Measurements from ENCODE around the gene AOC3.
"Not testable (repeated sequence)": the region's sequence is repeated elsewhere in the genome, so short reads cannot be mapped to it uniquely, and the experiment has no call there.

The AOC3 gene

DNA sequence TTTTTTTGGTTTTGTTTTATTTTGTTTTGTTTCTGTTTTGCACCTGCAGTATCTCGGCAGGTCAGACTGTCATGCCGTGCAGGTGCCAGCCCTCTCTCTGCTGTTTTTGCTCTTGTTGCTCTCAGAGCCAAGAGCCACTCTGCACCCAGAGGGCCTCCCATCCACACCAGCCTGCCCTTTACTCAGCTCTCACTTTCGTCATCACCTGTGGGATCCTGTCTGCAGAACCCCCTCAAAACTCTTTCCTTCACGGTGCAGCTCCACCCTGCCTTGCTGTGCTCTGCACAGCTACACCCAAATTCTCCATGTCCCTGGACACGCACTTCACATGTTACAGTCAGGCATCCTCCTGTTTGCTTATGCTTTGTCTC lies 2.6 kb downstream of the AOC3 start:
- H3K4me1 ChIP-seq (ENCODE audit: control extremely low read depth in 1 of 4, control insufficient read depth in 4 of 4, insufficient read depth in 4 of 4, low read length in 3 of 4) = no peaks in the 10 kb centered on the region
- H3K27me3 ChIP-seq (replicated peaks in 2 of 5; ENCODE audit: control insufficient read depth in 4 of 5, insufficient read depth in 5 of 5, low read length in 4 of 5) = no peaks in the 10 kb centered on the region
- H3K9me3 ChIP-seq (ENCODE audit: control extremely low read depth in 1 of 5, control insufficient read depth in 4 of 5, insufficient read depth in 2 of 5, low read depth in 1 of 5, low read length in 4 of 5) = no peaks in the 10 kb centered on the region
- H3K4me3 ChIP-seq (ENCODE audit: control insufficient read depth in 1 of 7, extremely low read depth in 1 of 7, insufficient read depth in 4 of 7, low read depth in 2 of 7, low read length in 6 of 7) = no peak overlapping the region
- ChIA-PET CTCF (interaction anchor here (1.3 kb wide), 1 partner anchor 84 kb away, joined by 6 read pairs; no protein-coding TSS in a partner anchor), POLR2A (no interaction called here)
- 95% methylated on average over 4 of the region's 5 CpGs for WGBS (ENCODE audit: insufficient coverage)
- H3K27ac ChIP-seq (ENCODE audit: insufficient read depth in 1 of 2, low read depth in 1 of 2, low read length in 2 of 2, poor library complexity in 1 of 2, severe bottlenecking in 2 of 2) = no peak overlapping the region
- DNase-seq = no peak
- no peaks in the 10 kb centered on the region for H3K36me3 ChIP-seq (ENCODE audit: control insufficient read depth in 4 of 4, insufficient read depth in 4 of 4, low read length in 3 of 4)

DNA sequence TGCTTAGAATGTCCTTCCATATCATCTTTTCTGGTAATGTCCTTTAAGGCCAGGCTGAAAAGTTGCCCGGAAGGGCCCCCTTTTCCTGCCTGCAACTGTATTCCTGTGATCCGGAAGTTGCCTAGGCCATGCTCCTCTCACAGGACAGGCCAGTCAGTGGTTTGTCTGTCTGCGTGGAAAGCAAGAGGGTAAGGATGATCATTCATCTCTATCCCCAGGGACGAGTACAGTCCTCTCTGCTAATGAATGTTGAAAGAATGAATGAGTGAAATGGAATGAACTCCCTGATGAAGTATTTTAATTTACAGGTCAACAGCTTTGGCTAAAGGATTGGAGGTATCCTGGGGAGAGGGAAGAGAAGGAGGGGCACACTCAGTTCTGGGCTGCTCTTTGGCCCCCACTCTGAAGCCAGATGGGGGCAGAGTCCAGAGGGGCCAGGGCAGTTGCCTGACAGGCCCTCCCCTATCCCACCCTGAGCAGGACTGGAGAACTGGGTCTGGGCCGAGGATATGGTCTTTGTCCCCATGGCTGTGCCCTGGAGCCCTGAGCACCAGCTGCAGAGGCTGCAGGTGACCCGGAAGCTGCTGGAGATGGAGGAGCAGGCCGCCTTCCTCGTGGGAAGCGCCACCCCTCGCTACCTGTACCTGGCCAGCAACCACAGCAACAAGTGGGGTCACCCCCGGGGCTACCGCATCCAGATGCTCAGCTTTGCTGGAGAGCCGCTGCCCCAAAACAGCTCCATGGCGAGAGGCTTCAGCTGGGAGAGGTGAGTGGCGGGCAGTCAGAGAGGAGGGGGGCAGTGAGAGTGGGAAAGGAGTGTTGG lies 3.2 kb downstream of the AOC3 start:
- Histone ChIP-seq H3K27ac (ENCODE audit: insufficient read depth in 1 of 2, low read depth in 1 of 2, low read length in 2 of 2, poor library complexity in 1 of 2, severe bottlenecking in 2 of 2) (no peak overlapping the region), H3K27me3 (replicated peaks in 2 of 5; ENCODE audit: control insufficient read depth in 4 of 5, insufficient read depth in 5 of 5, low read length in 4 of 5) (no peaks in the 10 kb centered on the region), H3K9me3 (ENCODE audit: control extremely low read depth in 1 of 5, control insufficient read depth in 4 of 5, insufficient read depth in 2 of 5, low read depth in 1 of 5, low read length in 4 of 5) (no peaks in the 10 kb centered on the region), H3K36me3 (ENCODE audit: control insufficient read depth in 4 of 4, insufficient read depth in 4 of 4, low read length in 3 of 4) (no peaks in the 10 kb centered on the region), H3K4me1 (ENCODE audit: control extremely low read depth in 1 of 4, control insufficient read depth in 4 of 4, insufficient read depth in 4 of 4, low read length in 3 of 4) (no peaks in the 10 kb centered on the region), H3K4me3 (ENCODE audit: control insufficient read depth in 1 of 7, extremely low read depth in 1 of 7, insufficient read depth in 4 of 7, low read depth in 2 of 7, low read length in 6 of 7) (no peak overlapping the region)
- 96% methylated on average over 12 of the region's 15 CpGs for WGBS (ENCODE audit: insufficient coverage)
- DNase-seq = no peak
- ChIA-PET CTCF (interaction anchor here (1.6 kb wide), 1 partner anchor 10 kb away, joined by 6 read pairs; the partner anchor contains the start of gene AOC2), POLR2A (no interaction called here)

- CTCF ChIA-PET = interaction anchor here (1.6 kb wide), 1 partner anchor 11 kb away, joined by 6 read pairs; the partner anchor contains the start of gene AOC2
- POLR2A ChIA-PET = no interaction called here
- H3K4me1 ChIP-seq (ENCODE audit: control extremely low read depth in 1 of 4, control insufficient read depth in 4 of 4, insufficient read depth in 4 of 4, low read length in 3 of 4) = no peaks in the 10 kb centered on the region
- 86% methylated on average over 8 of the region's 8 CpGs for WGBS (ENCODE audit: insufficient coverage)
- no peaks in the 10 kb centered on the region for H3K9me3 ChIP-seq (ENCODE audit: control extremely low read depth in 1 of 5, control insufficient read depth in 4 of 5, insufficient read depth in 2 of 5, low read depth in 1 of 5, low read length in 4 of 5)
- no peak overlapping the region for H3K4me3 ChIP-seq (ENCODE audit: control insufficient read depth in 1 of 7, extremely low read depth in 1 of 7, insufficient read depth in 4 of 7, low read depth in 2 of 7, low read length in 6 of 7)
- H3K27me3 ChIP-seq (replicated peaks in 2 of 5; ENCODE audit: control insufficient read depth in 4 of 5, insufficient read depth in 5 of 5, low read length in 4 of 5) = no peaks in the 10 kb centered on the region
- H3K27ac ChIP-seq (ENCODE audit: insufficient read depth in 1 of 2, low read depth in 1 of 2, low read length in 2 of 2, poor library complexity in 1 of 2, severe bottlenecking in 2 of 2) = no peak overlapping the region
- no peak for DNase-seq
- H3K36me3 ChIP-seq (ENCODE audit: control insufficient read depth in 4 of 4, insufficient read depth in 4 of 4, low read length in 3 of 4) = no peaks in the 10 kb centered on the region
These were observed 4.1 kb downstream of the AOC3 start for GRCh38 chr17:42855048-42855596.

DNA sequence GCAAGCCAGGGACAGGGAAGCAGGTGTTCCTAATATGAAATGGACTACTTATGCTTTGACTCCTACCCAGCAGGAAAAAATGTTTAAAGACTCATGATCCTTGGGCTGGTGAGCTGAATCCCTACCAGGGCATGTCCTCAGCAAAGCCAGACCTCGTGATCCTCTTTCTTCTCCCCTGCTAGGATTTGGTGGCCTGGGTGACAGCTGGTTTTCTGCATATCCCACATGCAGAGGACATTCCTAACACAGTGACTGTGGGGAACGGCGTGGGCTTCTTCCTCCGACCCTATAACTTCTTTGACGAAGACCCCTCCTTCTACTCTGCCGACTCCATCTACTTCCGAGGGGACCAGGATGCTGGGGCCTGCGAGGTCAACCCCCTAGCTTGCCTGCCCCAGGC lies 5.1 kb downstream of the AOC3 start:
- H3K27ac ChIP-seq (ENCODE audit: insufficient read depth in 1 of 2, low read depth in 1 of 2, low read length in 2 of 2, poor library complexity in 1 of 2, severe bottlenecking in 2 of 2); POLR2A ChIA-PET; H3K36me3 ChIP-seq (ENCODE audit: control insufficient read depth in 4 of 4, insufficient read depth in 4 of 4, low read length in 3 of 4); H3K4me3 ChIP-seq (ENCODE audit: control insufficient read depth in 1 of 7, extremely low read depth in 1 of 7, insufficient read depth in 4 of 7, low read depth in 2 of 7, low read length in 6 of 7); H3K27me3 ChIP-seq (replicated peaks in 2 of 5; ENCODE audit: control insufficient read depth in 4 of 5, insufficient read depth in 5 of 5, low read length in 4 of 5); H3K4me1 ChIP-seq (ENCODE audit: control extremely low read depth in 1 of 4, control insufficient read depth in 4 of 4, insufficient read depth in 4 of 4, low read length in 3 of 4); CTCF ChIA-PET; DNase-seq; H3K9me3 ChIP-seq (ENCODE audit: control extremely low read depth in 1 of 5, control insufficient read depth in 4 of 5, insufficient read depth in 2 of 5, low read depth in 1 of 5, low read length in 4 of 5): not testable (repeated sequence)
- 100% methylated on average over 1 of the region's 8 CpGs for WGBS (ENCODE audit: insufficient coverage)

- 98% methylated on average over 6 of the region's 8 CpGs for WGBS (ENCODE audit: insufficient coverage)
- H3K4me3 ChIP-seq (ENCODE audit: control insufficient read depth in 1 of 7, extremely low read depth in 1 of 7, insufficient read depth in 4 of 7, low read depth in 2 of 7, low read length in 6 of 7); H3K4me1 ChIP-seq (ENCODE audit: control extremely low read depth in 1 of 4, control insufficient read depth in 4 of 4, insufficient read depth in 4 of 4, low read length in 3 of 4); H3K27me3 ChIP-seq (replicated peaks in 2 of 5; ENCODE audit: control insufficient read depth in 4 of 5, insufficient read depth in 5 of 5, low read length in 4 of 5); H3K27ac ChIP-seq (ENCODE audit: insufficient read depth in 1 of 2, low read depth in 1 of 2, low read length in 2 of 2, poor library complexity in 1 of 2, severe bottlenecking in 2 of 2); H3K36me3 ChIP-seq (ENCODE audit: control insufficient read depth in 4 of 4, insufficient read depth in 4 of 4, low read length in 3 of 4); H3K9me3 ChIP-seq (ENCODE audit: control extremely low read depth in 1 of 5, control insufficient read depth in 4 of 5, insufficient read depth in 2 of 5, low read depth in 1 of 5, low read length in 4 of 5); CTCF ChIA-PET; POLR2A ChIA-PET; DNase-seq: not testable (repeated sequence)
These were observed 5.5 kb downstream of the AOC3 start for GRCh38 chr17:42856516-42856915.

DNA sequence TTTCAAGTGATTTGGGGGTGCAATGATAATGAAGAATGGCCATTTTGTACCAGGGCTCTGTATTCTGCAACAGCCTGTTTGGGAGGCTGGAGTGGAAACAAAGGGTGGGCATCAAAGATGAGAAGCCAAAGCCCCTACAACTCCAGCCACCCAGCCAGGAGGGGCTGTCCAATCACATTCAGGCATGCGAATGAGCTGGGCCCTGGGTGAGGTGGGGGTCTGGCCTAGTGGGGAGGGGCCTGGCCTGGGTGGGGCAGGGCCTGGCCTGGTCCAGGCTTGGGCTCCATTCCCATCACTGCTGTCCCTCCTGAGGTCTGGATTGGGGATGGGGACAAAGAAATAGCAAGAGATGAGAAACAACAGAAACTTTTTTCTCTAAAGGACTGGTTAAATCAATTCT lies 6.4 kb downstream of the AOC3 start:
- H3K9me3 ChIP-seq (ENCODE audit: control extremely low read depth in 1 of 5, control insufficient read depth in 4 of 5, insufficient read depth in 2 of 5, low read depth in 1 of 5, low read length in 4 of 5) = no peaks in the 10 kb centered on the region
- H3K4me1 ChIP-seq (ENCODE audit: control extremely low read depth in 1 of 4, control insufficient read depth in 4 of 4, insufficient read depth in 4 of 4, low read length in 3 of 4) = no peaks in the 10 kb centered on the region
- CTCF ChIA-PET = no interaction called here
- no peak overlapping the region for H3K27ac ChIP-seq (ENCODE audit: insufficient read depth in 1 of 2, low read depth in 1 of 2, low read length in 2 of 2, poor library complexity in 1 of 2, severe bottlenecking in 2 of 2)
- no peak overlapping the region for H3K4me3 ChIP-seq (ENCODE audit: control insufficient read depth in 1 of 7, extremely low read depth in 1 of 7, insufficient read depth in 4 of 7, low read depth in 2 of 7, low read length in 6 of 7)
- WGBS (ENCODE audit: insufficient coverage) = no CpG with 5 or more reads among the region's 1 CpG
- H3K27me3 ChIP-seq (replicated peaks in 2 of 5; ENCODE audit: control insufficient read depth in 4 of 5, insufficient read depth in 5 of 5, low read length in 4 of 5) = no peaks in the 10 kb centered on the region
- POLR2A ChIA-PET = interaction anchor here (0.6 kb wide), 1 partner anchor 152 kb away, joined by 3 read pairs; no protein-coding TSS in a partner anchor
- no peak for DNase-seq
- no peaks in the 10 kb centered on the region for H3K36me3 ChIP-seq (ENCODE audit: control insufficient read depth in 4 of 4, insufficient read depth in 4 of 4, low read length in 3 of 4)

DNA sequence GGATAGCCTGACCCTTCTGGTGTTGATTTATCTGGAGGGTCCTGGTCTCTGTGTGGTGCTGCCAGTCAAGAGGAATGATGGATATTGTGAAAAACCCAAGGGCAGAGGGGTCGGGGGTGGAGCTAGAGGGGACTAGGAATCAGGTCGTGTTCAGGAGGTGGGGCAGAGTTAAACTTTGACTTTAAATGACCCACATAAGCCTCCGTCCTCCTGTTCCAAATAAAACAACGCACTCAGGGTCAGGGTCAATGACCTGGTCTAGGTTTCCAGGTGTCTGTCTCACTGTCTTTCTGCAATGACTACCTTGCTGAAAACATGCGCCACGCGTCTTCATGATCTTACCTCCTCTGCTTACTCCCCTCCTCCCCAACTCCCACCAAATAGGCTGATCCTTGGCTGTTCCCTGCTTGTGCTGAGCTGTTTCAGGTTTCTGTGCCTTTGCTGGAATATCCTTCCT lies 14.7 kb downstream of the AOC3 start:
- no peaks in the 10 kb centered on the region for H3K27me3 ChIP-seq (replicated peaks in 2 of 5; ENCODE audit: control insufficient read depth in 4 of 5, insufficient read depth in 5 of 5, low read length in 4 of 5)
- no peak overlapping the region for H3K27ac ChIP-seq (ENCODE audit: insufficient read depth in 1 of 2, low read depth in 1 of 2, low read length in 2 of 2, poor library complexity in 1 of 2, severe bottlenecking in 2 of 2)
- no peaks in the 10 kb centered on the region for H3K4me1 ChIP-seq (ENCODE audit: control extremely low read depth in 1 of 4, control insufficient read depth in 4 of 4, insufficient read depth in 4 of 4, low read length in 3 of 4)
- ChIA-PET CTCF (interaction anchor here (1.0 kb wide), 1 partner anchor 20 kb away, joined by 3 read pairs; no protein-coding TSS in a partner anchor), POLR2A (interaction anchor here (0.6 kb wide), 1 partner anchor 9 kb away, joined by 3 read pairs; no protein-coding TSS in a partner anchor)
- WGBS (ENCODE audit: insufficient coverage) = 89% methylated on average over 7 of the region's 7 CpGs
- no peaks in the 10 kb centered on the region for H3K36me3 ChIP-seq (ENCODE audit: control insufficient read depth in 4 of 4, insufficient read depth in 4 of 4, low read length in 3 of 4)
- no peak overlapping the region for H3K4me3 ChIP-seq (ENCODE audit: control insufficient read depth in 1 of 7, extremely low read depth in 1 of 7, insufficient read depth in 4 of 7, low read depth in 2 of 7, low read length in 6 of 7)
- H3K9me3 ChIP-seq (ENCODE audit: control extremely low read depth in 1 of 5, control insufficient read depth in 4 of 5, insufficient read depth in 2 of 5, low read depth in 1 of 5, low read length in 4 of 5) = peaks cover 0 to 4% (median 2%) of the 10 kb centered on the region in 5 experiments
- DNase-seq = no peak

All from common myeloid progenitor, CD34-positive (primary cell).